ENCODE data around the gene COPG1. TPM values are rescaled to one million over a fixed set of nuclear protein-coding genes. Genes with fewer than 3 reads are reported as not detected.
A peak's percentile ranks its signal among the peaks of the same experiment; 100 is the strongest.

Gene COPG1
- total and polyA plus RNA-seq, 2 of the 13 experiments (the other 11 are each of a cell fraction or from before 2014, with no cell fraction given), result 98.6 to 166 TPM

- TF ChIP-seq KDM2A (CRISPR knock-in tag; IDR thresholded peaks at IDR 0.05; ENCODE audit: borderline replicate concordance, low read depth) (peak; percentile 72; the same call in 1 of the 2 replicates), CTCF (CRISPR knock-in tag; IDR thresholded peaks at IDR 0.05) (no peak), ZFP36 (IDR thresholded peaks at IDR 0.05; ENCODE audit: borderline replicate concordance, low read depth, low read length, partially characterized antibody) (no peak), ZNF749 (CRISPR knock-in tag; IDR thresholded peaks at IDR 0.05; ENCODE audit: borderline replicate concordance) (no peak), RORA (CRISPR knock-in tag; IDR thresholded peaks at IDR 0.05) (no peak), POGZ (CRISPR knock-in tag; IDR thresholded peaks at IDR 0.05) (peak; percentile 73), ZNF329 (CRISPR knock-in tag; IDR thresholded peaks at IDR 0.05; ENCODE audit: low read depth) (no peak; the same call in 1 of the 2 replicates), ZFP82 (CRISPR knock-in tag; IDR thresholded peaks at IDR 0.05; ENCODE audit: borderline replicate concordance) (no peak), HOXD1 (CRISPR knock-in tag; IDR thresholded peaks at IDR 0.05) (no peak), MED8 (CRISPR knock-in tag; IDR thresholded peaks at IDR 0.05; ENCODE audit: insufficient replicate concordance) (no peak), ZNF510 (CRISPR knock-in tag; IDR thresholded peaks at IDR 0.05; ENCODE audit: low read depth) (no peak), MEF2D (CRISPR knock-in tag; IDR thresholded peaks at IDR 0.05) (peak; percentile 77), MIER2 (CRISPR knock-in tag; IDR thresholded peaks at IDR 0.05) (no peak), ZNF501 (CRISPR knock-in tag; IDR thresholded peaks at IDR 0.05) (peak; percentile 84), NBN (conservative IDR thresholded peaks at IDR 0.05) (no peak), FOXC1 (CRISPR knock-in tag; IDR thresholded peaks at IDR 0.05; ENCODE audit: borderline replicate concordance) (peak; percentile 92; the same call in 1 of the 2 replicates), GATAD2A (CRISPR knock-in tag; IDR thresholded peaks at IDR 0.05) (peak; percentile 38; the same call in 1 of the 2 replicates), KAT2B (IDR thresholded peaks at IDR 0.05; ENCODE audit: borderline replicate concordance, low read depth, low read length) (no peak)
- TF ChIP-seq, protein P1, sequence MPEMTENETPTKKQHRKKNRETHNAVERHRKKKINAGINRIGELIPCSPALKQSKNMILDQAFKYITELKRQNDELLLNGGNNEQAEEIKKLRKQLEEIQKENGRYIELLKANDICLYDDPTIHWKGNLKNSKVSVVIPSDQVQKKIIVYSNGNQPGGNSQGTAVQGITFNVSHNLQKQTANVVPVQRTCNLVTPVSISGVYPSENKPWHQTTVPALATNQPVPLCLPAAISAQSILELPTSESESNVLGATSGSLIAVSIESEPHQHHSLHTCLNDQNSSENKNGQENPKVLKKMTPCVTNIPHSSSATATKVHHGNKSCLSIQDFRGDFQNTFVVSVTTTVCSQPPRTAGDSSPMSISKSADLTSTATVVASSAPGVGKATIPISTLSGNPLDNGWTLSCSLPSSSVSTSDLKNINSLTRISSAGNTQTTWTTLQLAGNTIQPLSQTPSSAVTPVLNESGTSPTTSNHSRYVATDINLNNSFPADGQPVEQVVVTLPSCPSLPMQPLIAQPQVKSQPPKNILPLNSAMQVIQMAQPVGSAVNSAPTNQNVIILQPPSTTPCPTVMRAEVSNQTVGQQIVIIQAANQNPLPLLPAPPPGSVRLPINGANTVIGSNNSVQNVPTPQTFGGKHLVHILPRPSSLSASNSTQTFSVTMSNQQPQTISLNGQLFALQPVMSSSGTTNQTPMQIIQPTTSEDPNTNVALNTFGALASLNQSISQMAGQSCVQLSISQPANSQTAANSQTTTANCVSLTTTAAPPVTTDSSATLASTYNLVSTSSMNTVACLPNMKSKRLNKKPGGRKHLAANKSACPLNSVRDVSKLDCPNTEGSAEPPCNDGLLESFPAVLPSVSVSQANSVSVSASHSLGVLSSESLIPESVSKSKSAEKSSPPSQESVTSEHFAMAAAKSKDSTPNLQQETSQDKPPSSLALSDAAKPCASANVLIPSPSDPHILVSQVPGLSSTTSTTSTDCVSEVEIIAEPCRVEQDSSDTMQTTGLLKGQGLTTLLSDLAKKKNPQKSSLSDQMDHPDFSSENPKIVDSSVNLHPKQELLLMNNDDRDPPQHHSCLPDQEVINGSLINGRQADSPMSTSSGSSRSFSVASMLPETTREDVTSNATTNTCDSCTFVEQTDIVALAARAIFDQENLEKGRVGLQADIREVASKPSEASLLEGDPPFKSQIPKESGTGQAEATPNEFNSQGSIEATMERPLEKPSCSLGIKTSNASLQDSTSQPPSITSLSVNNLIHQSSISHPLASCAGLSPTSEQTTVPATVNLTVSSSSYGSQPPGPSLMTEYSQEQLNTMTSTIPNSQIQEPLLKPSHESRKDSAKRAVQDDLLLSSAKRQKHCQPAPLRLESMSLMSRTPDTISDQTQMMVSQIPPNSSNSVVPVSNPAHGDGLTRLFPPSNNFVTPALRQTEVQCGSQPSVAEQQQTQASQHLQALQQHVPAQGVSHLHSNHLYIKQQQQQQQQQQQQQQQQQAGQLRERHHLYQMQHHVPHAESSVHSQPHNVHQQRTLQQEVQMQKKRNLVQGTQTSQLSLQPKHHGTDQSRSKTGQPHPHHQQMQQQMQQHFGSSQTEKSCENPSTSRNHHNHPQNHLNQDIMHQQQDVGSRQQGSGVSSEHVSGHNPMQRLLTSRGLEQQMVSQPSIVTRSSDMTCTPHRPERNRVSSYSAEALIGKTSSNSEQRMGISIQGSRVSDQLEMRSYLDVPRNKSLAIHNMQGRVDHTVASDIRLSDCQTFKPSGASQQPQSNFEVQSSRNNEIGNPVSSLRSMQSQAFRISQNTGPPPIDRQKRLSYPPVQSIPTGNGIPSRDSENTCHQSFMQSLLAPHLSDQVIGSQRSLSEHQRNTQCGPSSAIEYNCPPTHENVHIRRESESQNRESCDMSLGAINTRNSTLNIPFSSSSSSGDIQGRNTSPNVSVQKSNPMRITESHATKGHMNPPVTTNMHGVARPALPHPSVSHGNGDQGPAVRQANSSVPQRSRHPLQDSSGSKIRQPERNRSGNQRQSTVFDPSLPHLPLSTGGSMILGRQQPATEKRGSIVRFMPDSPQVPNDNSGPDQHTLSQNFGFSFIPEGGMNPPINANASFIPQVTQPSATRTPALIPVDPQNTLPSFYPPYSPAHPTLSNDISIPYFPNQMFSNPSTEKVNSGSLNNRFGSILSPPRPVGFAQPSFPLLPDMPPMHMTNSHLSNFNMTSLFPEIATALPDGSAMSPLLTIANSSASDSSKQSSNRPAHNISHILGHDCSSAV (CRISPR knock-in tag; IDR thresholded peaks at IDR 0.05; ENCODE audit: borderline replicate concordance), result no peak
Observed at GRCh38 chr3:129249284-129250065, at the start of gene COPG1 (continued).
